Measurements from ENCODE around the gene TCERG1L.

Gene TCERG1L

GRCh38 chr10:131143425-131144165 is 167.9 kb downstream of the TCERG1L start:
- Histone ChIP-seq H3K36me3 (ENCODE audit: control insufficient read depth in 1 of 2, insufficient read depth in 2 of 2, low read depth in 1 of 2, low read length in 2 of 2) (no peaks in the 10 kb centered on the region), H3K9me3 (ENCODE audit: control insufficient read depth, low read length) (peaks cover 5% of the 10 kb centered on the region), H3K9ac (ENCODE audit: low read length) (no peak overlapping the region), H3K14ac (ENCODE audit: low read length in 2 of 2) (no peak overlapping the region), H2BK12ac (ENCODE audit: low read length in 2 of 2) (no peak overlapping the region), H2BK120ac (ENCODE audit: low read depth, low read length) (no peak overlapping the region), H3K23ac (ENCODE audit: low read length in 2 of 2) (no peak overlapping the region), H3K4me1 (ENCODE audit: control insufficient read depth, insufficient read depth, low read depth, low read length) (no peaks in the 10 kb centered on the region), H2BK15ac (ENCODE audit: low read depth, poor library complexity, severe bottlenecking) (no peak overlapping the region), H3K18ac (ENCODE audit: low read depth in 1 of 2, low read length in 2 of 2) (no peak overlapping the region), H4K91ac (ENCODE audit: low read length) (no peak overlapping the region), H3K4ac (ENCODE audit: low read depth in 1 of 2, low read length in 2 of 2) (no peak overlapping the region), H3K79me1 (replicated peaks; ENCODE audit: low read length, poor library complexity, severe bottlenecking) (no peaks in the 10 kb centered on the region), H2AK5ac (ENCODE audit: low read length, severe bottlenecking) (no peak overlapping the region), H3K27ac (ENCODE audit: low read length, poor library complexity, severe bottlenecking) (no peak overlapping the region), H3K4me3 (ENCODE audit: insufficient read depth in 1 of 2, low read depth in 1 of 2, low read length in 2 of 2) (no peak overlapping the region), H2BK5ac (ENCODE audit: low read depth, low read length, poor library complexity, severe bottlenecking) (no peak overlapping the region), H3K27me3 (ENCODE audit: control insufficient read depth in 1 of 2, insufficient read depth in 1 of 2, low read length in 2 of 2) (no peaks in the 10 kb centered on the region), H3K4me2 (ENCODE audit: low read length, poor library complexity, severe bottlenecking) (no peak overlapping the region), H2AFZ (ENCODE audit: low read depth, low read length) (no peak overlapping the region), H4K8ac (ENCODE audit: low read length) (no peak overlapping the region)
- DNase-seq: no peak
- WGBS: 79% methylated on average over 25 of the region's 25 CpGs

- no peak overlapping the region for H3K4ac ChIP-seq (ENCODE audit: low read depth in 1 of 2, low read length in 2 of 2)
- no peaks in the 10 kb centered on the region for H3K36me3 ChIP-seq (ENCODE audit: control insufficient read depth in 1 of 2, insufficient read depth in 2 of 2, low read depth in 1 of 2, low read length in 2 of 2)
- H3K4me3 ChIP-seq (ENCODE audit: insufficient read depth in 1 of 2, low read depth in 1 of 2, low read length in 2 of 2): no peak overlapping the region
- H2BK12ac ChIP-seq (ENCODE audit: low read length in 2 of 2): no peak overlapping the region
- H2BK5ac ChIP-seq (ENCODE audit: low read depth, low read length, poor library complexity, severe bottlenecking): no peak overlapping the region
- no peak overlapping the region for H2BK120ac ChIP-seq (ENCODE audit: low read depth, low read length)
- H3K9ac ChIP-seq (ENCODE audit: low read length): no peak overlapping the region
- H3K27me3 ChIP-seq (ENCODE audit: control insufficient read depth in 1 of 2, insufficient read depth in 1 of 2, low read length in 2 of 2): no peaks in the 10 kb centered on the region
- H3K9me3 ChIP-seq (ENCODE audit: control insufficient read depth, low read length): peaks cover 2% of the 10 kb centered on the region
- no peak overlapping the region for H3K4me2 ChIP-seq (ENCODE audit: low read length, poor library complexity, severe bottlenecking)
- no peak overlapping the region for H3K23ac ChIP-seq (ENCODE audit: low read length in 2 of 2)
- H3K4me1 ChIP-seq (ENCODE audit: control insufficient read depth, insufficient read depth, low read depth, low read length): no peaks in the 10 kb centered on the region
- H2AK5ac ChIP-seq (ENCODE audit: low read length, severe bottlenecking): no peak overlapping the region
- no peak overlapping the region for H2BK15ac ChIP-seq (ENCODE audit: low read depth, poor library complexity, severe bottlenecking)
- no peak overlapping the region for H2AFZ ChIP-seq (ENCODE audit: low read depth, low read length)
- H3K14ac ChIP-seq (ENCODE audit: low read length in 2 of 2): no peak overlapping the region
- 79% methylated on average over 17 of the region's 18 CpGs for WGBS
- DNase-seq: no peak
- no peaks in the 10 kb centered on the region for H3K79me1 ChIP-seq (replicated peaks; ENCODE audit: low read length, poor library complexity, severe bottlenecking)
- no peak overlapping the region for H3K27ac ChIP-seq (ENCODE audit: low read length, poor library complexity, severe bottlenecking)
- H4K8ac ChIP-seq (ENCODE audit: low read length): no peak overlapping the region
- no peak overlapping the region for H4K91ac ChIP-seq (ENCODE audit: low read length)
- no peak overlapping the region for H3K18ac ChIP-seq (ENCODE audit: low read depth in 1 of 2, low read length in 2 of 2)
These were observed 168.8 kb downstream of the TCERG1L start for GRCh38 chr10:131142517-131143380.

DNA sequence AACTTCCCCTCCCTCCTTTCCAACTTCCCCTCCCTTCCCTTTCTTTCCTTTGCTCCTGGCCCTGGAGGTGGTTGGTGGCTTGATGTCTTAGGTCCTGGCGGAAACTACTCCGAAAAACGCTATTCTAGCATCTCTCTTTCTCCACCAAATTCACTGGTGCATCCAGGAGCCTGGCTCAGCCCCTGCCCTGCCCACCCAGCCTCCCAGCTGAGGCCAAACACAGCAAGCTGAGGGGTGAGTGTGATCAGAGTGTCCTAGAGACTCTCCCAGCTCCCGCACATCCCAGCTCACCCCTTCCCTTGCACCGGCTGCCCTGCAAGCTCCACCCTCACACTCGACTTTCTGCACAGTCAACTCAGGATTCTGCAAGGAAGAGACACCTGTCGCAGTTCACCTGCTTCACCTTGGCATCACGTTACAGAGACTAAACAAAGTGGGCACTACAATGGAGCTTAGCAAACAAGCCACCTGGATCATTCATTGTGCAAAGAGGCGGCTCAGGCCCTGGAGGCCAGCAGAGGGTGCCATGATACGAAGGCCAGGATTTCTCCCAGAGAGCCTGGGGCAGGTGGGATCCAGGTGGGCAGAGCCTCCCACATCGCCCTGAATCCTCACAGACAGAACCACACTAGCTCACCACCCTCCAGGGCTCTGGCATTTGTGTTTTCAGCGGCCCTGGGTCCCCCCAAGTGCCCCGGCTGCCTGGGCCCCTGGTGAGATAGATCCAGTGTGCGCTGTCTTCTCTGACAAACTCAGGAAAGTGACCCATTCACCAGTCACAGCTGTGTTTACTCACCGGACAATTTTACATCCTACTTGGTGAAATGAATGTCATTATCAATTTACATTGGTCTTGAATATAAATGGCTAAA is 169.6 kb downstream of the TCERG1L start:
- H2AFZ ChIP-seq (ENCODE audit: low read depth, low read length): no peak overlapping the region

More for the DNA sequence above, 169.6 kb downstream of the TCERG1L start:
- no peaks in the 10 kb centered on the region for H3K36me3 ChIP-seq (ENCODE audit: control insufficient read depth in 1 of 2, insufficient read depth in 2 of 2, low read depth in 1 of 2, low read length in 2 of 2)
- H2BK120ac ChIP-seq (ENCODE audit: low read depth, low read length): no peak overlapping the region
- H4K8ac ChIP-seq (ENCODE audit: low read length): no peak overlapping the region
- H3K23ac ChIP-seq (ENCODE audit: low read length in 2 of 2): no peak overlapping the region
- 78% methylated on average over 11 of the region's 15 CpGs for WGBS
- DNase-seq: no peak
- H3K9me3 ChIP-seq (ENCODE audit: control insufficient read depth, low read length): peaks cover 2% of the 10 kb centered on the region
- H3K4me3 ChIP-seq (ENCODE audit: insufficient read depth in 1 of 2, low read depth in 1 of 2, low read length in 2 of 2): no peak overlapping the region
- H2BK5ac ChIP-seq (ENCODE audit: low read depth, low read length, poor library complexity, severe bottlenecking): no peak overlapping the region
- no peak overlapping the region for H2AK5ac ChIP-seq (ENCODE audit: low read length, severe bottlenecking)
- no peak overlapping the region for H2BK12ac ChIP-seq (ENCODE audit: low read length in 2 of 2)
- no peak overlapping the region for H3K4ac ChIP-seq (ENCODE audit: low read depth in 1 of 2, low read length in 2 of 2)
- H3K27me3 ChIP-seq (ENCODE audit: control insufficient read depth in 1 of 2, insufficient read depth in 1 of 2, low read length in 2 of 2): no peaks in the 10 kb centered on the region
- H3K4me1 ChIP-seq (ENCODE audit: control insufficient read depth, insufficient read depth, low read depth, low read length): no peaks in the 10 kb centered on the region
- H3K9ac ChIP-seq (ENCODE audit: low read length): no peak overlapping the region
- H3K14ac ChIP-seq (ENCODE audit: low read length in 2 of 2): no peak overlapping the region
- H3K4me2 ChIP-seq (ENCODE audit: low read length, poor library complexity, severe bottlenecking): no peak overlapping the region
- H3K27ac ChIP-seq (ENCODE audit: low read length, poor library complexity, severe bottlenecking): no peak overlapping the region
- no peak overlapping the region for H2BK15ac ChIP-seq (ENCODE audit: low read depth, poor library complexity, severe bottlenecking)
- H3K18ac ChIP-seq (ENCODE audit: low read depth in 1 of 2, low read length in 2 of 2): no peak overlapping the region
- no peaks in the 10 kb centered on the region for H3K79me1 ChIP-seq (replicated peaks; ENCODE audit: low read length, poor library complexity, severe bottlenecking)
- no peak overlapping the region for H4K91ac ChIP-seq (ENCODE audit: low read length)

Measured in mesenchymal stem cell (in vitro differentiated cells and primary cell).